ENCODE data around the gene GALC. TPM values are rescaled to one million over a fixed set of nuclear protein-coding genes. Genes with fewer than 3 reads are reported as not detected.

The GALC gene
- total RNA-seq, 3 donors from 2014 or later: 30.8 to 39.8 (median 37.3) TPM

DNA sequence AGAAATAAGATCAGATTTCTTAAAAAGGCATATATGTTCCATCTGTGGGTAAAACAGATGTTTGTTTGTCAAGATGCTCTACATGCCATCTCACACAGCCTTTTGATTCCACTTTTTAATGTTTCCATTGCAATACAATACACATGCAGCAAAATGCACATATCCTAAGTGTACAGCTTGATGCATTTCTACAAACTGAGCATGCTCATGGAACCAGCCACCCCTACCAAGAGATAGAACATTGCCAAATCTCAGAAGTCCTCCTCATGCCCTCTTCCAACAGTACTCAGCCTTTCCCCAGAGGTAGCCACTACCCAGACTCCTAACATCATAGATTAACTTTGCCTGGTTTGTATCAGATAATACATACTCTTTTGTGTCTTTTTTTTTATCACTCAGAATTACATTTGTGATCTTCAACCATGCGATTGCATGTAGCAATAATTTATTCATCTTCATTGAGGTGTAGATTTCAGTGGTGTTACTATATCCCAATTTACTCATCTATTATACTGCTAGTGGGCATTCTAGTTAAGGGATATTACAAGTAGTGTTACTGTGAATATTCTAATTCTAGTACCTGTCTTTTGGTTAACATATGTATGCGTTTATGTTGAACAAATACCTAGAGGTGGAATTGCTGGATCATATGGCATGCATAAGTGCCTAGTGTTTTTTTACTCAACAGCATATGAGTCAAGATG is 15.2 kb upstream of the GALC start:
- Histone ChIP-seq H3K9me3 (no peaks in the 10 kb centered on the region), H3K4me1 (no peaks in the 10 kb centered on the region), H3K4me3 (no peak overlapping the region), H3K27me3 (no peaks in the 10 kb centered on the region), H3K27ac (no peak overlapping the region), H3K36me3 (no peaks in the 10 kb centered on the region)
- intact Hi-C loops (cut with DNase I; ENCODE audit: low total_unique reads): no loop called here
- DNase-seq (ENCODE audit: low spot score in 2 of 2): no peak
- TF ChIP-seq POLR2A (IDR thresholded peaks at IDR 0.05) (no peak), POLR2AphosphoS5 (IDR thresholded peaks at IDR 0.05) (no peak)
- TF ChIP-seq, protein P1, sequence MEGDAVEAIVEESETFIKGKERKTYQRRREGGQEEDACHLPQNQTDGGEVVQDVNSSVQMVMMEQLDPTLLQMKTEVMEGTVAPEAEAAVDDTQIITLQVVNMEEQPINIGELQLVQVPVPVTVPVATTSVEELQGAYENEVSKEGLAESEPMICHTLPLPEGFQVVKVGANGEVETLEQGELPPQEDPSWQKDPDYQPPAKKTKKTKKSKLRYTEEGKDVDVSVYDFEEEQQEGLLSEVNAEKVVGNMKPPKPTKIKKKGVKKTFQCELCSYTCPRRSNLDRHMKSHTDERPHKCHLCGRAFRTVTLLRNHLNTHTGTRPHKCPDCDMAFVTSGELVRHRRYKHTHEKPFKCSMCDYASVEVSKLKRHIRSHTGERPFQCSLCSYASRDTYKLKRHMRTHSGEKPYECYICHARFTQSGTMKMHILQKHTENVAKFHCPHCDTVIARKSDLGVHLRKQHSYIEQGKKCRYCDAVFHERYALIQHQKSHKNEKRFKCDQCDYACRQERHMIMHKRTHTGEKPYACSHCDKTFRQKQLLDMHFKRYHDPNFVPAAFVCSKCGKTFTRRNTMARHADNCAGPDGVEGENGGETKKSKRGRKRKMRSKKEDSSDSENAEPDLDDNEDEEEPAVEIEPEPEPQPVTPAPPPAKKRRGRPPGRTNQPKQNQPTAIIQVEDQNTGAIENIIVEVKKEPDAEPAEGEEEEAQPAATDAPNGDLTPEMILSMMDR (IDR thresholded peaks at IDR 0.05): no peak

DNA sequence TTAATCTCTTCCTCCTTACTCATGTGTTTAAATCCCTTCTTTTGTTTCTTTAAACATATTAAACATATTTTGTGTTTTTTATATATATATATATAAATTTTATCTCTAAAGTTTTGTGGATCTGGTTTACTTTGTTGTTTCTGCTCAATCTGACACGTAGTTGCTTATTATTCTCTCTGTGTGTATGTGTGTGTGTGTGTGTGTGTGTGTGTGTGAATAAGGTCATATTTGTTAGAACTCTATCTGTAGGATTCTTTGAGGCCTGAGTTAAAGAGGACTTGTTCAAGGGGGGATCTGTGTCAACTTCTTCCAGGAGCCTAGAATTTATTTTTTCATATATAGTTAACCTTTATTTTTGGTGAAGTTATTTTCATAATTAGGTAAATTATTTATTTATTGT is 14.6 kb upstream of the GALC start:
- intact Hi-C loops (cut with DNase I; ENCODE audit: low total_unique reads): no loop called here
- Histone ChIP-seq H3K27me3 (no peaks in the 10 kb centered on the region), H3K9me3 (no peaks in the 10 kb centered on the region), H3K4me3 (no peak overlapping the region), H3K36me3 (no peaks in the 10 kb centered on the region), H3K27ac (no peak overlapping the region), H3K4me1 (no peaks in the 10 kb centered on the region)
- TF ChIP-seq, protein P1 (IDR thresholded peaks at IDR 0.05): no peak
- TF ChIP-seq POLR2A (IDR thresholded peaks at IDR 0.05): no peak
- no peak for DNase-seq (ENCODE audit: low spot score in 2 of 2)

DNA sequence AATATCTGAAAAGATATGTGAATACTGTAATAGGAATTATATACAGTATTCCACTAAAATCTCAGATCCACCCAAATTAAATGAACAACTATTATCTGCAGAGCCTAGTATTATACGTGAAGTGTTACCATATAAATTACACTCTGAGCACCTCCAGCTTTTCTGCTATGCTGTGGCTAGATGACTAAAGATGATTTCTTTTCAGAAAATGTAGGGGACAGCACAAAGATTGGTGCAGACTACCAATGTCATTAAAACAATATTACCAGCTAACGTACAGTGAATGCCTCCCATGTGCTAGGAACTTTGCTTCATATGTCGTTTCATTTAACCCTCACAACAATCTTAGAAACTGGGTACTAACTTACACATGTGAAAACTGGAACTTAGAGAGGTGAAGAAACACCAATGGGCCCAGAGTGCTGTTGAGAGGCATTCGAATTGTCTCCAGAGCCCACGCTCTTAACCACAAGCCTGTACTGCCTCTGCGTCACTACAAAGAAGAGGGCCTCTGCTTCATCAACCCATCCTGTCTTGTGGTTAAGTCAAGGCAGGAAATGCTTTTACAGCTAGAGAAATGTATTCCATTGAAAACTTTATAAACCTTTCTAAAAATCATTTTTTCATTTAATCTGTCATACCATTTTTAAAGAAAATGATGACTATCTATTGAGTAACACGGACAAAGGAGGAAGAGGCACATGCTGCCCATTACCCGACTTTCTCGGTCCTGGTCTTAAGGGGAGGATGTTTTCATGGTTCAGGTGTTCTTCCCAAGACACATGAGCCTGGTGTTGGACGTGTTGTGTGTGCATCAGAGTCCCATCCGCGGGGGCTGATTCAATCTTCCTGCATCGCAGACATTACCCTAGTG is 13.2 kb upstream of the GALC start:
- Histone ChIP-seq H3K4me3 (peak overlapping the region in 1 of 3 donors; percentile 1), H3K27me3 (no peaks in the 10 kb centered on the region), H3K9me3 (no peaks in the 10 kb centered on the region), H3K4me1 (no peaks in the 10 kb centered on the region), H3K36me3 (no peaks in the 10 kb centered on the region), H3K27ac (no peak overlapping the region)
- TF ChIP-seq, protein P1 (IDR thresholded peaks at IDR 0.05): no peak
- TF ChIP-seq POLR2A (IDR thresholded peaks at IDR 0.05) (no peak), POLR2AphosphoS5 (IDR thresholded peaks at IDR 0.05) (no peak)
- intact Hi-C loops (cut with DNase I; ENCODE audit: low total_unique reads): no loop called here
- DNase-seq (ENCODE audit: low spot score in 2 of 2): no peak

DNA sequence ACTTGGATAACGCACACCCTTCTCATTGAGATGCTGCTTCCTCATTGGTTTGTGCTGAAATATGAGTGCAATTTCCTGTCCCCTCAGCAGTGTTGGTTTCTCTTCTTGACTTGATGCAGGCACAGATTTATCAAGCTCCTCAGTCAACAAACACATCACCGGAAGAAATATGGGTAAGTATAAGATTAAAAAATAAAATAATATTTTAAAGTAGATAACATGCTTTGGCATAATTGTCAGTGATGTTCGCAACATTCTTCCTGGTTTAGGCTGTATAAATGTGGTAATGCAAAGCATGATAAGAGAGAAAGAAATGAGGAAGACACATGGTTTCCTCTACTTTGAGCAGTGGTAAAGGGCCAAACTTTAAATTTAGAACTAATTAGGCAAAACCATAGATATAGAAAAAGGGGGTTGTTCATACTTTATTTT is 12.1 kb upstream of the GALC start, which contains the start of gene GPR65:
TSS of gene GPR65 (plus strand) at position 86 of the 432 bp plus-strand sequence. CDS start 5,713 bp downstream, outside the sequence.
- no peaks in the 10 kb centered on the region for H3K27me3 ChIP-seq
- no peaks in the 10 kb centered on the region for H3K9me3 ChIP-seq
- H3K36me3 ChIP-seq: no peaks in the 10 kb centered on the region
- TF ChIP-seq POLR2AphosphoS5 (IDR thresholded peaks at IDR 0.05) (no peak), POLR2A (IDR thresholded peaks at IDR 0.05) (no peak)
- TF ChIP-seq, protein P1 (IDR thresholded peaks at IDR 0.05): no peak
- no peaks in the 10 kb centered on the region for H3K4me1 ChIP-seq
- peak within 1 kb of the TSS in 2 of 3 donors; percentile 0 for H3K4me3 ChIP-seq
- intact Hi-C loops (cut with DNase I; ENCODE audit: low total_unique reads): no loop called here
- DNase-seq (ENCODE audit: low spot score in 2 of 2): no peak
- no peak within 1 kb of the TSS for H3K27ac ChIP-seq
